ENCODE measurements around the gene JAK2.
A peak's percentile ranks its signal among the peaks of the same experiment; 100 is the strongest.

The JAK2 gene

GRCh38 chr9:4962085-4962484, 23.0 kb upstream of the JAK2 start:
- no peaks in the 10 kb centered on the region for H3K36me3 ChIP-seq (ENCODE audit: control insufficient read depth, insufficient read depth, low read length)
- H3K4me1 ChIP-seq (ENCODE audit: control insufficient read depth, insufficient read depth, low read length) = no peaks in the 10 kb centered on the region
- H3K4me3 ChIP-seq (ENCODE audit: low read length) = no peak overlapping the region
- H3K9ac ChIP-seq (ENCODE audit: low read length) = no peak overlapping the region
- no peaks in the 10 kb centered on the region for H3K9me3 ChIP-seq (ENCODE audit: control insufficient read depth, low read length)
- no peaks in the 10 kb centered on the region for H3K27me3 ChIP-seq (ENCODE audit: control insufficient read depth, insufficient read depth, low read length)

- Histone ChIP-seq H3K9me3 (ENCODE audit: control insufficient read depth, low read length) (no peaks in the 10 kb centered on the region), H3K36me3 (ENCODE audit: control insufficient read depth, insufficient read depth, low read length) (no peaks in the 10 kb centered on the region), H3K27me3 (ENCODE audit: control insufficient read depth, insufficient read depth, low read length) (no peaks in the 10 kb centered on the region), H3K9ac (ENCODE audit: low read length) (no peak overlapping the region), H3K4me1 (ENCODE audit: control insufficient read depth, insufficient read depth, low read length) (peaks cover under 1% of the 10 kb centered on the region), H3K4me3 (ENCODE audit: low read length) (no peak overlapping the region)
Observed at GRCh38 chr9:4964540-4964939, 20.5 kb upstream of the JAK2 start.

DNA sequence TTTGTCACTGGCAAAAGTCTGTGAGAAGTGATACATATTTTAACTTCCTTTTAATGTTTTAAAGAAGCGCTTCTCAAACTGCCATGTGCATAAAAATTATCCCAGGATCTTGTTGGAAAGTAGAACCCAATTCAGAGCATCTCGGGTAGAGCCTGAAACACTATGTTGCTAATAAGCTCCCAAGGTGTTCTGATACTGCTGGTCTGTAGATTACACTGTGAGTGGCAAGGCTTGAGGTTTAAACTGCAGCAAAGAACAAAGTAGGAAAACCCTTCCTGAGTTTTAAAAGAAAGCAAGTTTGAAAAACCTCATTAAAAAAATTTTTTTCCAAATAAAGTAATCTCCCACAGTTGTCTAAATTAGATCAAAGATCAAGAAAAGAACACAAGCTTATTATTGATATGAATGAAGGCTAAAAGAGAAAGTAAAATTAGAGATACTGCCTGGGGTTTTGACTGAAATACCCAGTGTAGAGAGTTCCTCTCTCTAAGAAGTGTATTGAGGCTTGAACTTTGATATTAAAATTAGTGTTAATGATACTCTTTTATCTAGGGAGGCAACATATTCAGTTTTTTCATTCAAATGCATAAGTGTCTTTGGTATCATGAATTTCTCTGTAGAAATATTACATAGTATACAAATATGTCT, 19.8 kb upstream of the JAK2 start:
- H3K36me3 ChIP-seq (ENCODE audit: control insufficient read depth, insufficient read depth, low read length) = no peaks in the 10 kb centered on the region
- no peak overlapping the region for H3K9ac ChIP-seq (ENCODE audit: low read length)
- no peak overlapping the region for H3K4me3 ChIP-seq (ENCODE audit: low read length)
- H3K27me3 ChIP-seq (ENCODE audit: control insufficient read depth, insufficient read depth, low read length) = no peaks in the 10 kb centered on the region
- H3K4me1 ChIP-seq (ENCODE audit: control insufficient read depth, insufficient read depth, low read length) = peaks cover 9% of the 10 kb centered on the region
- no peaks in the 10 kb centered on the region for H3K9me3 ChIP-seq (ENCODE audit: control insufficient read depth, low read length)

DNA sequence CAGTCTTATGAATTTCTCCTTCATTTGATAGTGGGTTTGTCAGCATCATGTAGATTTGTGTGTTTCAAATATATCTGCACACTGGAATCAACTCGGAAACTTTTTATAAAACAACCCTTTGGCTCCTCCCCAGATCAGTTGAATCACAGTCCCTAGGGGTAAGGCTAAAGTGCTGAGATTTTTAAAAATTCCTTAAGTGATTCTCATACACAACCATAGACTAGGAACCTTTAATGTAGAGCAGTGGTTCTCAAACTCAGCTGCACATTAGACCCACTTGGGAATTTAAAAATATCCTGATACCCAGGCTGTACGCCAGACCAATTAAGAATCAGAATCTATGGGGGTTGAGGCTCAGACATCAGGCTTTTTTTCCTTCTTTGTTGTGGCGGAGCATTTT, 17.5 kb upstream of the JAK2 start:
- H3K9ac ChIP-seq (ENCODE audit: low read length) = no peak overlapping the region

DNA sequence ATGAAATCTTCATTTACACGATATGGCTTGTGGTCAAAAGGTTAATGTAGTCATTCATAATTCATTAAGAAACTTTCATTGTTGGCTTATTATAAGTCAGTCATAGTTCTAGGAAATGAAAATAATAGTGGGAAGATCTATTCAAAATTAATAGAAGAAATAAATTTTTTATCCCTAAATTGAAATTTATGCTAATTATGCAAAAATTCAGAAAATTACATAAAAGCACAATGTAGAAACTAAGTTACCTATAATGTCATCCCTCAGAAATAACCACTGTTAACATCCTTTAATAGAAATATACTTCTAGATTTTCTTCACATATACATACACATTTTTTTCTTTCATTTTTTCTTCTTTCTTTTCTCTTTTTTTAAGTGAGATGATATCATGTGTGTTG, 15.9 kb upstream of the JAK2 start:
- H3K4me1 ChIP-seq (ENCODE audit: control insufficient read depth, insufficient read depth, low read length) = peaks cover 32% of the 10 kb centered on the region

More for the DNA sequence above, 17.5 kb upstream of the JAK2 start:
- Histone ChIP-seq H3K4me1 (ENCODE audit: control insufficient read depth, insufficient read depth, low read length) (peaks cover 23% of the 10 kb centered on the region), H3K9me3 (ENCODE audit: control insufficient read depth, low read length) (no peaks in the 10 kb centered on the region), H3K36me3 (ENCODE audit: control insufficient read depth, insufficient read depth, low read length) (no peaks in the 10 kb centered on the region), H3K27me3 (ENCODE audit: control insufficient read depth, insufficient read depth, low read length) (no peaks in the 10 kb centered on the region), H3K4me3 (ENCODE audit: low read length) (no peak overlapping the region)

DNA sequence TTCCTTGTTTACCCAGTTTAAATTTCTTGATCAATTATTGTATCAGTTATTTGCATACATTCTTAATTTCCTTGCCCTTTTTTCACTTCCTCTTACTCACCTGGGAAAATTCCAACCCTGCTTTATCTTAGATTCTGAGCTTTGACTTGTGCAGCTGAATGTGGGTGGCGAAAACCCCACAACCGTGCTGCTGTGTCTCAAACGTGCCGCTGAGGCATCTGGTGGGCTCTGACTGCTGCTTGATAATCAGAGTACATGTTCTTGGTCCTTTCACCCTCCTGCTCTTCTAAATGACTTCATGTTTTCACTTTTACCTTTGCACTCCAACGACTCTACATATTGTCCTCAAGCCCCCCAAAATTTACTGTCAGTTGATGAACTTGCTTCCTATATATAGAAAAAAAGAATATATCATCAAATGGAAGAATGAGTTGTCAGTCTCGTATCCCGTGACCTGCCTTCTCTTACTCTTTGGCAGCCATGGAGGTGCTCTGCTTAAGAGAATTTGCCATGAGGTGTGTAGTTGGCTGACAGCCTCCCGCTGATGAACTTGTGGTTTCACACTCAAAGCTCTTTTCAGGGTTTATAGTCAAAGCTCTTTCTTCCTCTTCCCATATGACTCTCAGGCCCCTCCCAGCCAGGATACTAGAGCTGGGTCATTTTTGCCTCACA, 14.0 kb upstream of the JAK2 start:
- Histone ChIP-seq H3K9ac (ENCODE audit: low read length) (peak overlapping the region; percentile 42), H3K4me3 (ENCODE audit: low read length) (peak overlapping the region; percentile 40), H3K36me3 (ENCODE audit: control insufficient read depth, insufficient read depth, low read length) (no peaks in the 10 kb centered on the region), H3K4me1 (ENCODE audit: control insufficient read depth, insufficient read depth, low read length) (peaks cover 32% of the 10 kb centered on the region), H3K27me3 (ENCODE audit: control insufficient read depth, insufficient read depth, low read length) (no peaks in the 10 kb centered on the region), H3K9me3 (ENCODE audit: control insufficient read depth, low read length) (no peaks in the 10 kb centered on the region)

More for the DNA sequence above, 15.9 kb upstream of the JAK2 start:
- Histone ChIP-seq H3K36me3 (ENCODE audit: control insufficient read depth, insufficient read depth, low read length) (no peaks in the 10 kb centered on the region), H3K27me3 (ENCODE audit: control insufficient read depth, insufficient read depth, low read length) (no peaks in the 10 kb centered on the region), H3K9ac (ENCODE audit: low read length) (no peak overlapping the region), H3K4me3 (ENCODE audit: low read length) (no peak overlapping the region), H3K9me3 (ENCODE audit: control insufficient read depth, low read length) (no peaks in the 10 kb centered on the region)

- Histone ChIP-seq H3K4me3 (ENCODE audit: low read length) (no peak overlapping the region), H3K9me3 (ENCODE audit: control insufficient read depth, low read length) (no peaks in the 10 kb centered on the region), H3K9ac (ENCODE audit: low read length) (no peak overlapping the region), H3K27me3 (ENCODE audit: control insufficient read depth, insufficient read depth, low read length) (no peaks in the 10 kb centered on the region), H3K36me3 (ENCODE audit: control insufficient read depth, insufficient read depth, low read length) (no peaks in the 10 kb centered on the region), H3K4me1 (ENCODE audit: control insufficient read depth, insufficient read depth, low read length) (peaks cover 32% of the 10 kb centered on the region)
Observed at GRCh38 chr9:4973246-4973645, 11.8 kb upstream of the JAK2 start.

GRCh38 chr9:4973902-4974301, 11.2 kb upstream of the JAK2 start:
- H3K4me1 ChIP-seq (ENCODE audit: control insufficient read depth, insufficient read depth, low read length) = peaks cover 32% of the 10 kb centered on the region
- no peaks in the 10 kb centered on the region for H3K36me3 ChIP-seq (ENCODE audit: control insufficient read depth, insufficient read depth, low read length)
- no peaks in the 10 kb centered on the region for H3K27me3 ChIP-seq (ENCODE audit: control insufficient read depth, insufficient read depth, low read length)
- no peak overlapping the region for H3K9ac ChIP-seq (ENCODE audit: low read length)
- no peak overlapping the region for H3K4me3 ChIP-seq (ENCODE audit: low read length)
- no peaks in the 10 kb centered on the region for H3K9me3 ChIP-seq (ENCODE audit: control insufficient read depth, low read length)

DNA sequence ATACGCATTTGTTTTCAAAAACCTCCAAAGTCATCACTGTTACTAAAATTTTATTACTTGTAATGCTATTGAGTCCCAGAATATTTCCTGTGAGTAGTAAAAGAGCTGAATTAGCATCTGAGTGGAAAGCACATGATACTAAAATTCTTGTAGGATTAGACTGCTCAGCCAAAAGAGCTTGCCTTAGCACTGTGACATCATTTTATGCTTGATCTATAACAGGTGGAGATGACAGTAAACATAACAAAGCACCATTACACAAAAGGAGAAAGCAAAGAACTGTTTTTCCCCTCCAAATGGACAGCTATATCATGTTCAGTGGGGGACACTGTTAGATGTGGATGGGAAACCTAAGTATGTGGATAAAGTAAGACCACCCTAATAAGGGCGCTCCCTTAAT, 5.8 kb upstream of the JAK2 start:
- Histone ChIP-seq H3K36me3 (ENCODE audit: control insufficient read depth, insufficient read depth, low read length) (no peaks in the 10 kb centered on the region), H3K27me3 (ENCODE audit: control insufficient read depth, insufficient read depth, low read length) (no peaks in the 10 kb centered on the region), H3K4me1 (ENCODE audit: control insufficient read depth, insufficient read depth, low read length) (peaks cover 21% of the 10 kb centered on the region), H3K9ac (ENCODE audit: low read length) (no peak overlapping the region), H3K9me3 (ENCODE audit: control insufficient read depth, low read length) (no peaks in the 10 kb centered on the region), H3K4me3 (ENCODE audit: low read length) (no peak overlapping the region)

DNA sequence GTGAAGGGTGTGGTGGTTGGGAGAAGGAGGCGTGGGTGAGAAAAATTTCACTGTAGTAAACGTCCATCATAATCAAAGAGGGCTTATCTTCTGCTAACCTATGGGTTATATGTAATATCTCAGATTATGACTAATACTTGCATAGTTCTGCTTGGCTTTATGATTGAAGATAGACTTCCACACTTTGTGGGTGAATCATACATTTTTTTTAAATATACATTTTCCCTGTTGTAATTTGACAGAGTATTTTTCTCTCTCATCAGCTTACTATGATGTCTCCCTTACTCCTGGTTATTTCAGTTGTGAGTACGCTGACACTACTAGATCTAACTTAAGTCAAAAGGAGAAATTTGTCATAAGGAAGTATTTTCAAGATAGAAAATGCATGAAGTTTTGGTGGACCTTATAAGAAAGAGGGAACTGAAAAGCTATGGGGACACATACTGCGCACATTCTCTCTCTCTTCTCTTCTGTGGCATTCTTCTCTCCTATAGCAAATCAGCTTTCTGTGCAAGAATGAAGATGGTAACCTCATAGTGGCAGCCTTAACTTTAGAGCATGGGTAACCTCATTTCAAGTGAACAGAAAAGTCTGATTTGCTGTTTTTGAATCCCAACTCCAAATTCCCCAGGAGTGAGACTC, 4.9 kb upstream of the JAK2 start:
- Histone ChIP-seq H3K27me3 (ENCODE audit: control insufficient read depth, insufficient read depth, low read length) (no peaks in the 10 kb centered on the region), H3K4me3 (ENCODE audit: low read length) (no peak overlapping the region), H3K4me1 (ENCODE audit: control insufficient read depth, insufficient read depth, low read length) (peaks cover 21% of the 10 kb centered on the region), H3K9ac (ENCODE audit: low read length) (no peak overlapping the region), H3K9me3 (ENCODE audit: control insufficient read depth, low read length) (no peaks in the 10 kb centered on the region), H3K36me3 (ENCODE audit: control insufficient read depth, insufficient read depth, low read length) (no peaks in the 10 kb centered on the region)

DNA sequence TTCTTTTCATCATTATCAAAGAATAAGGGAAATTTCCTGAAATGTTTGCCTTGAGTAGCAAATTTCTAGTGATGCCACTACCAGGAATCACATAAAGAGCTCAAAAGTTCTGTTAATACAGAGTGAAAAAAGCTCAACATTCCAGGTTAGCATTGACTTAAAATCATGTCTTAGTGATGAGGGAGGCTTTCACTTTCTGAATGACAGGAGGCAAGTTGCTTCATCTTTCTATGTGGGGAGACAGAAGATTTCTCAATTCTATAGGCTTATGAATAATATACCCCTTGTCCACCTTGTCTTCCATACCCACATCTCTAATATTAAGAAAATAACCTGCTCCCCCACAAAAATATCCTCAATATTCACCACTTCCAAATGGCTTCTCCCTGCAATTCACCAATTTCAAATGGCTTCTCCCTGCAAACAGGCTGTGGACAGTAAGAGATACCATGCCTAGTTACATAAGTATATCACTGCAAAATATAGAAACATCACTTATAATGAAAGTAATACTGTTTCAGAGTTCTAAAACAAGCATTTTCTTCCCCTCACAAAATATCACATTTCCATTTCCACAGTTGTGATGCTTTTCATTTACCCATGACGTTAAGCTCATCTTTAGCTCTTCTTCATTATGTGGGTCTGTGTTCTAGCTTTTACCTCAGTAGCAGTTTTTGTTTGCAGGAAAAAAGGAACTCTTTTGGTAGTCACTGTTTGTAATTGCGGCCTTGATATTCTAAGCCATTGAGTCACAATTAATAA, 2.2 kb upstream of the JAK2 start:
- no peak overlapping the region for H3K9ac ChIP-seq (ENCODE audit: low read length)
- H3K4me1 ChIP-seq (ENCODE audit: control insufficient read depth, insufficient read depth, low read length) = peaks cover 24% of the 10 kb centered on the region
- no peak overlapping the region for H3K4me3 ChIP-seq (ENCODE audit: low read length)
- no peaks in the 10 kb centered on the region for H3K9me3 ChIP-seq (ENCODE audit: control insufficient read depth, low read length)
- H3K36me3 ChIP-seq (ENCODE audit: control insufficient read depth, insufficient read depth, low read length) = no peaks in the 10 kb centered on the region
- H3K27me3 ChIP-seq (ENCODE audit: control insufficient read depth, insufficient read depth, low read length) = no peaks in the 10 kb centered on the region

Data from mucosa of stomach (tissue), 1 donor.